Activated CD4-positive, alpha-beta T cell treated with anti-CD3 and anti-CD28 coated beads for 4 hours (primary cell): Measurements from ENCODE around the gene DZANK1.
"Not testable (repeated sequence)": the region's sequence is repeated elsewhere in the genome, so short reads cannot be mapped to it uniquely, and the experiment has no call there.

Experiments used
- DNase-seq, 2 donors: peaks; one replicate each; pipeline ENCODE4 v3.0.0-alpha.2; 2020

Gene DZANK1

GRCh38 chr20:18372296-18372695 lies 94.5 kb downstream of the DZANK1 start:
- no peak for DNase-seq

DNA sequence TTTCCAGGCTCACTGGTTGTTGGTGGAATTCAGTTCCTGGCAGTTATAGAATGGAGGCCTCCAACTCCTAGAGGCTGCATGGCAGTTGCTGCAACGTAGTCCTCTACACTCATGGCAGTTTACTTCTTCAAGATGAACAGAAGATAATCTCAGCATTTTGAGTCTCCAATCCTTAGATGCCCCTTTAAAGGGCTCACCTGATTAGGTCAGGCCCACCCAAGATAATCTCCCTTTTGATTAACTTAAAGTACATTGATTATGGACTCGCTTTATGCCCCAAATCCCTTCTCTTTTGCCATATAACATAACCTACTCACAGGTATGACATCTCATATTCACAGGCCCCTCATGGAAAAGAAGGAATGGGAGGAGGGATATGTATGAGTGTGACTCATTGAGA lies 102.1 kb downstream of the DZANK1 start:
- no peak for DNase-seq

- DNase-seq = no peak
Observed at GRCh38 chr20:18363708-18364107, 103.1 kb downstream of the DZANK1 start.

DNA sequence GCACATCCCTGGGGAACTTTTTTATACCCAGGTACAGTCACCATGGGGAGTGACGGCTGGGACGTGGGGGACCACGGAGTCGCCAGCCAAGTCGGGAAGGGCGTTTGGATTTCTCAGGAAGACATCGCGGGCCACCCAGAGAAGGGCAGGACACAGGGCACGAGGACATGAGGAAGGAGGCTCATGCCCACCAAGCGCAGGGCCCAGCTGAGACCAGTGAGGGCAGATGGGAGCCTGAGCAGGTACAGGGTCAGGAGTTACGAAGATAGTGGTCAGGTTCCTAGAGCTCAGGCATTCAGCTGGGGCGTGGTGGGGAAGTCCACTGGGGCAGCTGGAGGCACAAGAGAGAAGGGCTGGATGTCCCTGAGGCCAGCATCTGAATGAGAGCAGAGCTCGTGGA lies 103.9 kb downstream of the DZANK1 start:
- no peak for DNase-seq

DNA sequence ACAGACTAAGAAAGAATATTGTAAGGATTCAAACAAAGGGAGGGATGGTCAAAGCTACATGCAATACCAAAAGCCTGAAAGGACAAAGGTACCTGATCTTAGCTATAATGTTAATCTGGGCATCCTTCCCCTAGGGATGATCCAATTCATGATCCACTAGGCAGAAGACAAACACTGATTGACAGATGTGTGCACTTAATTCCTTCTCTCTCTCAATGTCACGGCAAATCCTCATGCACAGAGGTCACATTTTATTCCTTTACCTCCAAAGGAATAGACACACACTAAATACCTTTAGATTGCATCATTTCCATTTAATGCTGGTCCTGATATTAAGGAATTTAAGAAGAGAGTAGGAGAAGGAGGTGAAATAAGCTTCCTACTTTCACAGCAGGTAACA lies 105.2 kb downstream of the DZANK1 start:
- DNase-seq = no peak

GRCh38 chr20:18360635-18361034 lies 106.2 kb downstream of the DZANK1 start:
- DNase-seq = no peak

GRCh38 chr20:18359854-18360253 lies 107.0 kb downstream of the DZANK1 start:
- DNase-seq = no peak

DNA sequence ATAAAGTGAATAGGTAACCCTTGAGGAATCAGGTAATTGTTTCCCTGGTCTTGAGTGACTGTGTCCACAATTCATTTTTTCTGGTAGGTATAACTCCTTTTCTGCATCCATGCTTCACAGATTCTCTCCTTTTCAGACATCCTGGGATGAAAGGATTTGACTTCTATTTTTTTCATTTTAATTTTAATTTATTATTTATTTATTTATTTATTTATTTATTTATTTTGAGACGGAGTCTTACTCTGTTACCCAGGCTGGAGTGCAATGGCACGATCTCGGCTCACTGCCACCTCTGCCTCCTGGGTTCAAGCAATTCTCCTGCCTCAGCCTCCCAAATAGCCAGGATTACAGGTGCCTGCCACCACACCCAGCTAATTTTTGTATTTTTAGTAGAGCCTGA lies 117.1 kb downstream of the DZANK1 start:
- DNase-seq = not testable (repeated sequence)
